Stimulated activated CD4-positive, alpha-beta T cell treated with anti-CD3 and anti-CD28 coated beads, TNF-alpha, amount 100 ng/mL, for 4 hours (primary cell): ENCODE measurements around the gene TRIM24.
"Not testable (repeated sequence)": the region's sequence is repeated elsewhere in the genome, so short reads cannot be mapped to it uniquely, and the experiment has no call there.

Experiments used
- DNase-seq, 3 experiments: peaks; one replicate each; pipeline ENCODE4 v3.0.0-alpha.2; 2020; ENCODE audit warnings: low read depth in 3 of 3

Gene TRIM24

GRCh38 chr7:138460176-138460648 is at the start of gene TRIM24:
Gene TRIM24, plus strand, starts transcription at chr7:138460259. Its CDS starts 290 bp downstream, at chr7:138460549.
- DNase-seq: peak in 1 of 3 experiments; percentile 81

DNA sequence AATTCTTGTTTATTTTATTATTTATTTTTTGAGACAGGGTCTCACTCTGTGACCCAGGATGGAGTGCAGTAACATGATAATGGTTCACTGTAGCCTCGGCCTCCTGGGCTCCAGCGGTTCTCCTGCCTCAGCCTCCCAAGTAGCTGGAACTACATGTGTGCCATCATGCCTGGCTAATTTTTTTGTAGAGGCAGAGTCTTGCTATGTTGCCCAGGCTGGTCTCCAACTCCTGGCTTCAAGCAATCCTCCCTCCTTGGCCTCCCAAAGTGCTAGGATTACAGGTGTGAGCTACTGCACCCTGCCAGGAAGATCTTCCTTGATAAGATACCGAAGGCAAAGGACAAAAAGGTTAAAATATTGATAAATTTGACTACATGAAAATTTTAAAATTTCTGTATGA is 48.0 kb upstream of the TRIM24 start:
- not testable (repeated sequence) for DNase-seq

DNA sequence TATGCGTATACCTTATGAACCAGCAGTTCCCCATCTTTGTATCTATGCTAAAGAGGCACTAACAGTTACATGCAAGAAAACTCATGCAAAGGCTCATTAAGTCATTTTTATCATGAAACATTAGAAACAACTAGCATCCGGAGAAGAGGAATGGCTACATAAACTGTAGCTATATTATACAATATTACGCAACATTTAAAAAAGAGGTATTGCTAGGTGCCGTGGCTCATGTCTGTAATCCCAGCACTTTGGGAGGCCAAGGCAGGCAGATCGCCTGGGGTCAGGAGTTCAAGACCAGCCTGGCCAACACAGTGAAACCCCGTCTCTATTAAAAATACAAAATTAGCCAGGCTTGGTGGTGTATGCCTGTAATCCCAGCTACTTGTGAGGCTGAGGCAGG is 47.1 kb upstream of the TRIM24 start:
- not testable (repeated sequence) for DNase-seq

DNA sequence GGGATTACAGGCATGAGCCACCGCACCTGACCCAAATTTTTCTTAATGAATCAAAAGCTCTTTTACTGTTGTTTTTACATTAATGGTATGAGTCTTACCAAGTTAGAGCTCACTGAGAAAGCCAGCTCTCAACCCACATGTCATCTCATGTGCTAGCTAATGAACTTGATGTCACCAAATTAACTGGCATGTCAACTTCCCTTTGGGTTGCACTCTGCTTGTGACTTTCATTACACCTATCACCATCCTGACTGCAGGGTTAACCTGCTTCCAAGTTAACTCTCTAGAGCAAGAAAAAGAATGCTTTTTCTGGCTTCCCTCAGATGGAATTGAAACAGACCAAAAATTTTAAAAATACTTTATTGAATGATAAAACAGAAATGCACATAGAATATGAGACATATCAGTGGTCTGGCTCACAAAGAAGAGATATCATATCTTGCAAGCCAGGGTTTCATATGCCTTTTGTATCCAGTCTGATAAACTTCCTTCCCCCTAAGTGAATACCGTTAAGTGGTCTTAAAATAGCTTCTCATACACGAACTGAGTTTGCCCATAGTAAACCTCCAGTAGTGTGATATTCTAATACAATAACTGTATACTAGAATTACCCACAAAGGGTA is 42.9 kb upstream of the TRIM24 start:
- DNase-seq: no peak

- DNase-seq: no peak
Measured at GRCh38 chr7:138417764-138418163, 42.3 kb upstream of the TRIM24 start.

DNA sequence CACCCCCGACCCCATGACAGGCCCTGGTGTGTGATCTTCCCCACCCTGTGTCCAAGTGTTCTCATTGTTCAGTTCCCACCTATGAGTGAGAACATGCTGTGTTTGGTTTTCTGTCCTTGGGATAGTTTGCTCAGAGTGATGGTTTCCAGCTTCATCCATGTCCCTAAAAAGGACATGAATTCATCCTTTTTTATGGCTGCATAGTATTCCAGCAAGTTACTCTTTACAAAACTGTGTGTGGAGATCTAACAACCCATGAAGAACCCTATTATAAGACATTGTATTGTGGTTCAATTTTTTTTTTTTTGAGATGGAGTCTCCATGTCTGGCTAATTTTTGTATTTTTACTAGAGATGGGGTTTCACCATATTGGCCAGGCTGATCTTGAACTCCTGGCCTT is 41.7 kb upstream of the TRIM24 start:
- not testable (repeated sequence) for DNase-seq

DNA sequence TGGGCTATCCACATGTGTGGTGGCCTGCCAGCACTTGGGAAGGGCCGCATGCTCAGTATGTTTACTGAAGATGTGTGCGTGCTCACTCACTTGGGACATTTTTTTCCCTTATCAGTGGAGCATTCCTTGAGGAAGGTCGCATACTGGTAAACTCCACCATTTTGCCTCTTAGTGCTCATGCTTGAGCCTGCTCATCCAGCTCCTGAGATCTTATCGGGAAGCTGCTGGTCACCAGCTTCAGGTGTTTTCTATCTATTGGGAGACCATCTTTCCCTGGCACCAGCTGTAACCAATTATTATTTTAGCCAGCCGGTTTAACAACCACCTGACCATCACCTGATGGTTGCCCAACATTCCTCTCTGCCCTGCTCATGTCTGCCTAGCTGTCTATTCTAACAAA is 35.0 kb upstream of the TRIM24 start:
- no peak for DNase-seq

- no peak for DNase-seq
Measured at GRCh38 chr7:138429577-138430250, 30.3 kb upstream of the TRIM24 start.

- DNase-seq: no peak
Measured at GRCh38 chr7:138431517-138431916, 28.5 kb upstream of the TRIM24 start.

DNA sequence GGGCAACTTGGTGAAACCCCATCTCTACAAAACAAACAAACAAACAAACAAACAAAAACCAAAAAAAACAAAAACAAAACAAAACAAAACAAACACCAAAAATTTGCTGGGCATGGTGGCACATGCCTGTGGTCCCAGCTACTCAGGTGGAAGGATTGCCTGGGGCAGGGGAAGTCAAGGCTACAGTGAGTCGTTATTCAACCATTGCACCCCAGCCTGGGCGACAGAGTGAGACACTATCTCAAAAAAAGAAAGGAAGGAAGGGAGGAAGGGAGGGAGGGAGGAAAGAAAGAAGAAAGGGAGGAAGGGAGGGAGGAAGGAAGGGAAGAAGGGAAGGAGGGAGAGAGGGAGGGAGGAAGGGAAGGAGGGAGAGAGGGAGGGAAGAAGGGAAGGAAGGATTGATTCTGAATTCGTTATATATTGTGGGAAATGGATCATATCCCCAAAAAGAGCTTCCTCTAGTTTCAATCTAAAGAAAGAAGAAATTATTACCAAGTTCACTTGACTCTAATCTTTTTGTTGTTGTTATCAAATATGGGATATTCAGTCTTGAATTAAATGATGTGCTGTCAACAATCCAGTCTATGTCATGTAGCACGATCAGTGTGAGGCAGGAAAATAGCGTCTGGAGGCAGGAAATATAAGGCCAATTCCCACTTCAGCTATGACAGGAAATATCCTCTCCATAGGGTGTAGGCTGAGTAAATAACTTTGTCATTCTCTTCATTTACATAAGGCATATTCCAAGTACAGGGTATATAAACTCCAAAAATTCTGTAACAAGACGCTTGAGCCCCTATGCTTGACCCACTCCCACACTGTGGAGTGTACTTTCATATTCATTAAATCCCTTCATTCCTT is 26.2 kb upstream of the TRIM24 start:
- DNase-seq: no peak

- DNase-seq: no peak
Measured at GRCh38 chr7:138434597-138435019, 25.5 kb upstream of the TRIM24 start.

- DNase-seq: no peak
Measured at GRCh38 chr7:138435231-138435919, 24.7 kb upstream of the TRIM24 start.

GRCh38 chr7:138436388-138436787 is 23.7 kb upstream of the TRIM24 start:
- DNase-seq: no peak

DNA sequence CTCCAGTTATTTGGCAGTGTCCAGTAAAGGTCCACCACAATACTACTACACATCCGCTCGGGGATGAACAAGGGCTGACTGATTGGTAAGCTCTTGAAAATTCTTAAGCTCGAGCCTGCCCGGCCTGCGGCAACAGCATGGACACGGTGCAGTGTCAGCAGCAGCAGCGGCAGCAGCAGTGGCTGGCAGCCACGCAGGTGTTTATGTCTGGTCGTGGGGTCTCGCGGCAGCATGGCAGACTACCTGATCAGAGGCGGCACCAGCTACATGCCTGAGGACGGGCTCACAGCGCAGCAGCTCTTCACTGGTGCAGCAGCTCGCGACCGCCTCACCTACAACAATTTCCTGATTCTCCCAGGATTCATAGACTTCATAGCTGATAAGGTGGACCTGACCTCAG is 19.6 kb upstream of the TRIM24 start:
- DNase-seq: no peak

DNA sequence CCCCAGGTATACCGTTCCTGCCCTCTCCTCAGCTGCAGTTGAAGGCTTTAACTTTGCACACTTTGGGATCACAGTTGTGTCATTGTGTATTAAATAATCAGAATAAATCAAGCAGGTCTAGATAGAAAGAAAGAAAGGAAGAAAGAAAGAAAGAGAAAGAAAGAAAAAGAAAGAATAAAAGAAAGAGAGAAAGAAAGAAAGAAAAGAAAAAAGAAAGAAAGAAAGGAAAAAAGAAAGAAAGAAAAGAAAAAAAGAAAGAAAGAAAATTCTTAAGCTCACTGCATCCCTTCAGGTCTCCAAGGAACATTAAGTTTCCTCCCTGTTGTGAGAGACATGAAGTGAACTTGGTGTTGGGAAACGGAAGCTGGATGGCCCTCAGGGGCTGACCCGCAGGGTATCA is 17.2 kb upstream of the TRIM24 start:
- no peak for DNase-seq

DNA sequence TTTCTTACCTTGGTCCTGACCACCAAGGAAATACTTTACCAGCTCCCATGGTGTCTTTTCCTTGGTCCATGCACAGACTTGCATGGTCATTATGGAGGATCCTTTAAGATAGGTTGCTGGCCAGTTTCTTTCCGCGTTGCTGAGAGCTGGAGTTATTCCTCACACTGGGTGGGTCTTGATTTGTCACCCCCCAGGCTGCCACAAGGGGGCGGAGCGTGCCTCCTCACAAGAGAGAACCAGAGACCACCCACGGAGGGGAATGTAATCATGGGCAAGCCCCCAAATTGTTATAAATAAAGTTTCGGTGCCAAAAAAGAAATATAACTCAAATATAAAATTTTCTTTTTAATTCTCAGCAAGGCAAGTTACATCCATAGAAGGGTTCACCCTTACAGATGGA is 10.5 kb upstream of the TRIM24 start:
- DNase-seq: peak in 1 of 3 experiments; percentile 3

DNA sequence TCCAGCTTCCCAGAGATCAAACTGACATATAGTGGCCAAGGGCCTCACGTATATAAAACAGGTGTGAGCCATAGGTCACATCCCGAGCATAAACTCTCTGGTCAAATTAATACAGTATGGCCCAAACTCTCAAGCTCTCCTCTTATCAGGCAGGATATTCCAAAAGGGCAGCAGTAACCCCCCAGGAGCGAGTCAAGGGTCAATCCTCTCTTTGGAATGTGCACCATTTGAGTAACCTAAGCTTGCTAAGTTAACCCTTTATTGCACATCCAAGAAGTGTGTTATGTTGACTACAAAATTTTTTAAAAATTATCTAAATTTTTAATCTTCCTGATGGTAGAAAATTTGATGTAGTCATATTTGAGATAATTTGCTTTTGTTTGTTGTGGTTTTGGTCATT is 4.5 kb upstream of the TRIM24 start:
- no peak for DNase-seq

GRCh38 chr7:138456220-138456619 is 3.8 kb upstream of the TRIM24 start:
- DNase-seq: no peak

DNA sequence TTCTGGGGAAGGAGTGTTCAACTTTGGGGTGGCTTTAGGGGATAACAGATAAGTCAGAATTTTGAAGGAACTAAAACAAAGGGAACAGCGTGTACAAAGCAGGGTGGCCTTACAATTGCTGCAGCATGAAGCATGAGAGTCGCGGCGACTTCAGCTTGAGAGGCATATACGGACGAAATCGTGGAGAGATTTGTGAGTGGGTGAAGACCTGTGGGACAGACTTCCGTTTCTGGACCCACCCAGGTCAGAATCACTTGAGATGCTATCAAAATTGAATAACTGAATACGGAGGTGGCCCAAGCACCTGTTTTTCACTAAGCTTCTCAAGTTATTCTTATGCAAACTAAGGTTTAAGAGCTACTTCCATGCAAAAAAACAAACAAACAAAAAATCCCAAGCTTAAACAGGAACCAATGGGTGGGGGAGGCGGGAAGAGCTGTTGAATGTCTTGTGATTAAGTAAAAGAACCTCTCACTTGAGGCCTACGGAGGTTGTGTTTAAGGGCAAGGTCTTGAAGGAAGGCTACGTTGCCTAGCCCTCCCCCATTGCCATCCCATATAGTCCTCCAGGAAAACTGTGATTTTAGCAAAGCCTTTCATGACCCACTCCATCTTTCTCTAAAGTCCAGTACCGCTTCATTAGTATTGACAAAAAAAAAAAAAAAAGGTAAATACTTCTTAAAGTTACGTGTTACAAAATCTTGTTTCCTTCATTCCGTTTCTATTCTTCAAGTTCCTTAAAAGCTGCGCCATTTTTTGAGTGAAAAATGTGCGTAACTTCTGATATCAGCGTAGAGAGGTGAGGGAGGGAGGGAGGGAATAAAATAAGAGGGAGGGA is 1.3 kb upstream of the TRIM24 start:
- no peak for DNase-seq

DNA sequence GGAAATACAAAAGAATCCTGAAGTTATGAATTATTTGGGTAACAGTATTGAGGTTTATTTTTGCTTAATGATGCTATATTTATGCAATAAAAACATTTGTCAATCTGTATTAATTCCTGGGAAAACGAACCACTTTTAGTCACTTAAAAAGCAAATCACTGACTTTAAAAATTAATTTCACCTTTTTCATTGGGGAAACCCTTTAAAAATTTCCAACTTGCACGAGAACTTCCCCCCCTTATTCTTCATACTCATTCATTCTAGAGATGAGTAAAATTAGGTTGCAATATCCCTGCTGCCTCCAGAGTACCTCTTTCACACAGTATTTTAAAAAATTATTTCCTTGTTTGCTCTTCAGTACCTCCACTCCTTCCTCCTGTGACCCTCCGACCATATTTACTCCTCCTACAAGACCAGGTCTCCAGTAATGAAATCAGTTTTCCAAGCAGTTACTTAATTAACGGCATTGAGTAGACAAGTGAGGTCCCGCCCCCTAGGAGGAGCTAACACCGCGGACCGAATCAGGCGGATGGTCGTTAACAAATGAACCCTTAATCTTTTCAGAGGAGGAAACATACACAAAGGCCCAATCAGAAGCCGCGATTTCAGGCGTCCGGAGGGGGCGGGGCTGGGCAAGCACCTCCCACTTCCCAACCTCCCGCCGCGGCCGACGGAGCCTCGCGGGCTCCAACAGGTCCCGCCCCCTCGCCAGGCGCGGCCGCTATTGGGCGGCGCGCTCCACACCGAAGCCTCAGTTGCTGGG is 465 bp upstream of the TRIM24 start:
- peak; percentile 95 to 96 (median 96) for DNase-seq
